ENCODE measurements around the gene IQCB1.
"Not testable (repeated sequence)": the region's sequence is repeated elsewhere in the genome, so short reads cannot be mapped to it uniquely, and the experiment has no call there.

IQCB1 gene

DNA sequence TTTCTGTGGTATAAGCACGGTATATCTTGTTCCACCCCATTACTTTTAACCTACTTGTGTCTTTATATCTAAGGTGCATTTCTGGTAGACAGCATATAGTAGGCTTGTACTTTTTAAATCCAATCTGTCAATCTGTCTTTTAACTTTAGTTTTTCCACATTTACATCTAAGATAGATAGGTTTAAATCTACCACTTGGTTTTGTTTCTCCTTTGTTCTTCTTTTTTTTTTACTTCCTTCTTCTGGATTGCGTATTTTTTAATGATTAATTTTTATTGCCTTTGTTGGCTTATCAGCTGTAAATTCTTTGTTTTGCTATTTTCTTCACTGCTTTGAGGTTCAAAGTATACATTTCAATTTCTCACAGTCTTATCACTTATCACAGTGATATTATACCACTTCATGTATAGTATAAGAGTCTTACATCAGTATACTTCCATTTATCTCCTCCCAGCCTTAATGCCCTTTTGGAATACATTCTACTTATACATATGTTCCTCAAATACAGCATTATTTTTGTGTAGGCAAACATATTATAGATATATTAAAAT is 31.0 kb downstream of the IQCB1 start:
- no peak for DNase-seq (ENCODE audit: low read depth in 2 of 2)

DNA sequence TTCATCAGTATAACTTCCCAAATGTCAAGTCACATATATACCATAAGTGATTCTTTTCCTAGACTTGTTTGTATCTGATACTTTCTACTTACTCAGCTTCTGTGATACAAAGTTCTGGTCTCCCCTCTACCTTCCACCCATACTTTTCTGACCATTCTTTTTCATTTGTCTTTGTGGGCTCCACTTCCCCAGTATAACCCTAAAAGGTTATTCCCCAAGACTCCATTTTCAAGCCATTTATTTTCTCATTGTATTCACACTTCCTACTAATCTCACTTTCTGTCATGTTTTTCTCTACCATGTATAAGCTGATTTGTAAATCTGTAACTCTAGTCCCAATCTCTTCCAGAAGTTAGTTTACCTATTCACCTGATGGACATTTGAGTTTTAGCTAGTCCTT is 34.0 kb downstream of the IQCB1 start:
- no peak for DNase-seq (ENCODE audit: low read depth in 2 of 2)

DNA sequence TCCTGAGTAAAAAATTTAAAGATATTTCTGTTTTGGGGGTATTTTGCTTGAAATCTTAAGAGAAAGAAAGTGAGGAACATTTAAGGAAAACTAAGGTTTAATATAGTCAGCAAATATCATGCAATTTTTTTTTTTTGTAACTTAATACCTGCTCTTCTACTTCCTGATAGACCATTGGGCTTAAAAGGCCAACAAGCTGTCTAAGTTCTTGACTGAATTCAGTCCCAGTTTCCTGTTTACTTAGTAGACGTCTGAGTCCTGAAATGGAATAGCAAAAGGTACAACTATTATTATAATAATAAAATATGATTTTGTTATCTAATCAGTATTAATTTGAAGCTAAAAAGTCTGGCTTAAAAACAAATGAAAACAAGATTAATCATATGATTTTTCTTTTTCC is 37.9 kb downstream of the IQCB1 start:
- no peak for DNase-seq (ENCODE audit: low read depth in 2 of 2)

DNA sequence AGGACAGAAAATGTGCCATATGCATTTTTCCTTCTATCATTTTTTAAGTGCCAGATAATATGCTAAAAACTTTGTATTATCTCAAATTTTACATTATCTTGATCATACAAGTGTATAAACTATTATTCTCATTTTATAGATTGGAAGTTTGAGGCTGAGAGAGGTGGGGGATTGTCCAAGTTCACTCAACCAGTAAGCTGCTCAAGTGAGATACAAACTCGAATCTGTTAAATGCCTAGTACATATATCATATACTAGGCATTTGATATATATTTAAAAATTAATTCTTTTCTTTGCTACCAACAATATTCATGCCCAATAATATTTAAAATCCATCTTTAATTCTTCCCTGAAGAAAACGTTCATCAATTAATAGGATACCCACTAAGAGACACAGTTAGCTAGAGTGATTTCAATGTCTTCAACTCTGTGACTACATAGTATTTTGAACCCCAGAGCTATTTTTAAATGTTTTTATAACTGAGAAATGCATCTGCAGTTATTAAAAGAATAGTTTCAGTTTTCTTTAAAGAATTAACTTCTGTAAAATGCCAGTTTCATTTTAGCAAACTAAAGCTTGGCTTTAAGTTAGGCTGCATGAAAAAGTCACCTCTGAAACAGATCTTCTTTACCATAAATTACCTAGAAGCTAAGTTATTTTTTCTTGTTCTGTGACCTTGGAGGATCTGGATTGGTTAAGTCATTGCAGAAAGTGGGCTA is 40.4 kb downstream of the IQCB1 start:
- no peak for DNase-seq (ENCODE audit: low read depth in 2 of 2)

DNA sequence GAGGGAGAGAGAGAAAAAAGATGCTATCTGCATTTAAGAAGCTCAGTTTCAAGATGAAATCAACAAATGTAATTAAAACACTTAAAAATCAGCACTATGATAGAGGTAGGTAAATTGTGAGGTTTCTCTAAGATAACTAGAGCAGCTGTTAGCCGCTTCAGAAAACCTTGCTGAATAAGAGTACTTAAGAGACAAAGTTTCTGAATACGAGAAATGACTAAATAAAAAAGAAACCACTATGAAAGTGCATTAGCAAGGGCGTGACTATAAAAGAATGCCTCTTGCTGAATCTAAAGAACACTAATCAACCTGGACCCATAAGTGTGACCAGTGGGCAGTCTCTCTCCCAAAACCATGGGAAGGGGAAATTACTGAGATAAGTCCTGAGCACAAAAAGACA is 41.8 kb downstream of the IQCB1 start:
- DNase-seq (ENCODE audit: low read depth in 2 of 2), result no peak

DNA sequence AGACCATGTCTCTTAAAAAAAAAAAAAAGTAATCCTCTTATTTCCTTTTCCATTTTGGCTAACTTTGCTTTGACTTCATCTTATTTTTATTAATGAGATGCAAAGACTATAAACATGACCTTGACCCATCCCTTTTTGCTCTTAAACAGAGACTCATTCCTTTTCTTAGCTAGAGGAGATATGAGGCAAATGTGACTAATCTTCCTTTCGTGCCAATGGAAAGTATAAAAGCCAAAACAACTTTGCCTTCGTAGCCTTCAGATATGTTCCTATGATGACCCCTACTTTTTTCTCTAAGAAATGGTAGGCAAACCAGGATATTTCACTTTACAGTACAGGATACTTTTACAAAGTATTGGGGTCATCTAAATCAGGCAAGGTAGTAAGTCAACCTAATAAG is 48.4 kb downstream of the IQCB1 start:
- no peak for DNase-seq (ENCODE audit: low read depth in 2 of 2)

DNA sequence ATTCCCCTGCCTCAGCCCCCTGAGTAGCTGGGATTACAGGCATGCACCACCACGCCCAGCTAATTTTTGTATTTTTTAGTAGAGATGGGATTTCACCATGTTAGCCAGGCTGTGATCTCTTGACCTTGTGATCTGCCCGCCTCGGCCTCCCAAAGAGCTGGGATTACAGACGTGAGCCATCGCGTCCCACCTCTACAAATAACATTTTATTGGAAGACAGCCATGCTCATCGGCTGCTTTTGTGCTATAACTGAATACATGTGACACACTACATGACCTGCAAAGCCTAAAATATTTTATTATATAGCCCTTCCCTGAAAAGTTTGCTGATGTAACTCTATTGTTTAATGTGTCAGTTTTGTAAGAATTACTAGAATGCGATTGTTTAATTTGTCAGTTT is 52.1 kb downstream of the IQCB1 start:
- not testable (repeated sequence) for DNase-seq (ENCODE audit: low read depth in 2 of 2)

DNA sequence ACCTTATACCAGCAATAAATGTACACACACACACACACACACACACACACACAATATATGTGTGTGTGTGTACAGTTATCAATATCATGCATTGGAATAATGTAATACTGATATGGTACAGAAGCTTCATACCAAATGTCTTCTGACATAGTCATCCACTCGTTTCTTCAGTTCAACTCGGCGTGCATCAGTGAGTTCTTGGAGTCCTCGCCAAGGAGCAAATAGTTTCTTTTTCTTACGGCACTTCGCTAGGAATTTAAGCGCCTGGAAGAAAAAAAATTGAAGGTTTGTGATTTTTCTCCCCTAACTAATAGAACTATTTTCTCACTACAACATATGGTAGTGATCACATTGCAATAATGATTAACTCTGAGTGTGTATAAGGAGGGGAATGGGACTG is 53.2 kb downstream of the IQCB1 start:
- no peak for DNase-seq (ENCODE audit: low read depth in 2 of 2)

DNA sequence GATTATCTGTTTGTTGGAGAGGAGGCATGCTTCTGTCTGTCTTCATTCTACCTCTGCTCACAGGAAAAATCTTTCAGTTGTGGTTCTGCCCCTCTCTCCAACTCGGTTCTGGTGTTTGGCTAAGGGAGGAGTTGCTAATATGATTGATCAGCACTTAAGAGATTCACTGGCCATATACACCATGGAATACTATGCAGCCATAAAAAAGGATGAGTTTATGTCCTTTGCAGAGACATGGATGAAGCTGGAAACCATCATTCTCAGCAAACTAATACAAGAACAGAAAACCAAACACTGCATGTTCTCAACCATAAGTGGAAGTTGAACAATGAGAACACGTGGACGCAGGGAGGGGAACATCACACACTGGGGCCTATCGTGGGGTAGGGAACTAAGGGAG is 59.8 kb downstream of the IQCB1 start:
- DNase-seq (ENCODE audit: low read depth in 2 of 2), result not testable (repeated sequence)

DNA sequence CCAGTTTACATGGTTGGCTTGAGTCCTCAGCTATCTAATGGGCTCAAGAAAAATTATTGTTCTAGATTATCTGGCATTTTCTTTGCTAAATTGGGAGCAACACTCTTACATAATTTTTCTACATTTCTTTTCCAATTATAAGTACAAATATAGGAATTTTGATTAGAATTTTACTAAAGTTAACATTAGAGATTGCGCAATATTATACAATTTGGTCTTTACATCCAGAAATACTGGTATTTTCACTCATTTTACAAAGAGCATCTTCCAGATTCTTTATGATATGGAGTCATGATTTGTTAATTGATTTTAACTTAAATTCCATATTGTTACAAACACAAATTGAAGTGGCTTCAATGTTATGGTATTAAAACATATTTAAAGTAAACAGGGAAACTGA is 65.6 kb downstream of the IQCB1 start:
- no peak for DNase-seq (ENCODE audit: low read depth in 2 of 2)

DNA sequence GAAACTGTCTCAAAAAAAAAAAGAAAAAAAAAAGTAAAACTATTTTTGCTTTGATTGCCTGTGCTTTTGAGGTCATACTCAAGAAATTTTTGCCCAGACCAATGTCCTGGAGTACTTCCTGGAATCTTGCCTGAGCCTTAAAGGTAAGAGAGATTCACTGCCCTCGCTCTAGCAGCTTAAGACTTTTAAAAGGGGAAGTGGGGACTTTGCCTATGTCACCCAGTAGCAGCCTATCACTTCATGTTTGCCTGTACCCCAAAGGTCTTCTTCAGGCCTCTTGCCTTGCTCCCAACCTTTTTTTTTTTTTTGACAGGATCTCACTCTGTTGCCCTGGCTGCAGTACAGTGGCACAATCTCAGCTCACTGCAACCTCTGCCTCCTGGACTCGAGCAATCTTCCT is 66.4 kb downstream of the IQCB1 start:
- no peak for DNase-seq (ENCODE audit: low read depth in 2 of 2)

DNA sequence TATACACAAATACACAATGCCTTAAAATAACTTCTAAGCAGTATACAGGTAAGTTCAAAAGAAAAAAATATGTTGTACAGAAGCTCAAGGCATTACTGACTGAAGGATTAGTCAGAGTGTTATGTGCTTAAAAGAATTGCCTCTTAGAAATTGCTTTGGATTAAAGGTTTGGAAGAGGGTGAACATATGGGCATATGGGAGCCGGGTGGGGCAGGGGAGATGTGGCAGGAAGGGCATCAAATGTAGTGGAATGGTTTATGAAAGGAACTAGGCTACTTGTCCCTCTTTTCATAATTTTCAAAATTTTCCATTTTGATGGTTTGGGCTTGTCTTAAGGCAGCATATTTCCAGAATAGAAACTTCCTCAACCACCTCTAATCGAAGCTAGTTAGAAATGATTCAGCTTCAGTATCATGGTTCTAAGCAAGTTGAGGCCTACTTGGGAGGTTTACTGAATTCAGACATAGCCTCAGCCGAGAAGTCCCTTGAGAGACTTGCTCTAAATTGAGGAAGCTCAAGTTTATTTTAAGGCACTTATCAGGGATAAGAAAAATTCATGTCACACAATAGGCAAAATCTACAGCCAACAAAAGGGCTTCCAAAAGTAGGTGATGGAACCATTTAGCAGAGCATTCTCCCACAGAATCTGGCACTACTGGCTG is 75.2 kb downstream of the IQCB1 start:
- no peak for DNase-seq (ENCODE audit: low read depth in 2 of 2)

DNA sequence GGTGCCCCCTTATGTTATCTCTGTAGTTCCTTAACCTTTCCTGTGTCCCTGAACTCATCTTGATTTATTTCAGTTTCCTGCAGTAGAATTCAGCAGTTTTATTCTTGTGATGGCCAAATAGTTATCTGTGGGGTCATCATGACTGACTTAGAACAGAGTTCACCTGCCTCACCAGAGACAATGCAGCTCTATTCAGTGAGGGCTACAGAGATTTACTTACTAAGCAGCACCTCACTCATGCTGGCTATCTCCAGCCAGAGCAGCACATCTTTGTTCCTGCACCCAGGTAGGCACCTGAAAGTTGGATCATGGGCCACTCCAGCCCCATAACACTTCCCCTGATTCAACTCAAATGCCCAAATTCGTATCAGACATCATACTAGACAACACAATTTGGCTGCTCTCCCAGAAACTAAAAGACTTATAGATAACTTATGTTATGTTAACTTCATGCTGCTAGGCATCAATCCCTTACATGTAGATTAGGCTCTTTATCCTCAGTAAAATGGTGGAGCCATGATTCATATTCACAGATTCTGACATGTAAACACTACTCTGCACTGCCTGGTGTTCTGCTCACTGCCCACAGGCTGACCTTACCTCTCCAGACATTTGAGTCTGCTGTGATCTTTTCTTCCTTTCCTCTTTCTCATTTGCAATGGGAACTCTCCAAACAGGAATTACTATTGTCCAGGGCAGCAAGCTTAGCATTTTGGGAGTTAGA is 76.0 kb downstream of the IQCB1 start:
- DNase-seq (ENCODE audit: low read depth in 2 of 2), result no peak

DNA sequence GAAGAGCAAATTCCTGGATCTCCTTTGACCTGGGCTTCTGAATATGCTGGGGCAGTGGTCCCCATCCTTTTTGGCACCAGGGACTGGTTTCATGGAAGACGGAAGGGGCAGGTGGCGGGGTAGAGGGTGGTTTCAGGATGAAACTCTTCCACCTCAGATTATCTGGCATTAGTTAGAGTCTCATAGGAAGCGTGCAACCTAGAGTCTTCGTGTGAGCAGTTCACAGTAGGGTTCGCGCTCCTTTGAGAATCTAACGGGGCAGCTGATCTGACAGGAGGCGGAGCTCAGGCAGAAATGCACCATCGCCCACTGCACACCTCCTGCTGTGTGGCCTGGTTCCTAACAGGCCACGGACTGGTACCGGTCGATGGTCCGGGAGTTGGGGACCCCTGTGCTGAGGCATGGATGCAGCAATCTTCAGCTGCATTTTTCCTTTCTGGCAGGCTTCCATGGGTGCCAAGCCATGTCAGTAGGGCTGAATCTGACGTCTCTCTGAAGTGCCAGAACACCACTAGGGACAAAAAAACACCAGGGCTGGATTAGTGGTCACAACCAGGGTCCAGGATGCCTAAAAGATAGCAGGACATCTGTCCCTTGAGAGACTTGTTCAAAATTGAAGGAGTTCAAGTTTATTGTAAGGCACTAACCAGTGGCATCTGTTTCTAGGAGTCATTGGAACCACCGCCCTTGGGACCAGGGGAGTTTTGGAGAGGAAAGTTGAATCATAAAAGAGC is 76.9 kb downstream of the IQCB1 start:
- DNase-seq (ENCODE audit: low read depth in 2 of 2), result no peak

DNA sequence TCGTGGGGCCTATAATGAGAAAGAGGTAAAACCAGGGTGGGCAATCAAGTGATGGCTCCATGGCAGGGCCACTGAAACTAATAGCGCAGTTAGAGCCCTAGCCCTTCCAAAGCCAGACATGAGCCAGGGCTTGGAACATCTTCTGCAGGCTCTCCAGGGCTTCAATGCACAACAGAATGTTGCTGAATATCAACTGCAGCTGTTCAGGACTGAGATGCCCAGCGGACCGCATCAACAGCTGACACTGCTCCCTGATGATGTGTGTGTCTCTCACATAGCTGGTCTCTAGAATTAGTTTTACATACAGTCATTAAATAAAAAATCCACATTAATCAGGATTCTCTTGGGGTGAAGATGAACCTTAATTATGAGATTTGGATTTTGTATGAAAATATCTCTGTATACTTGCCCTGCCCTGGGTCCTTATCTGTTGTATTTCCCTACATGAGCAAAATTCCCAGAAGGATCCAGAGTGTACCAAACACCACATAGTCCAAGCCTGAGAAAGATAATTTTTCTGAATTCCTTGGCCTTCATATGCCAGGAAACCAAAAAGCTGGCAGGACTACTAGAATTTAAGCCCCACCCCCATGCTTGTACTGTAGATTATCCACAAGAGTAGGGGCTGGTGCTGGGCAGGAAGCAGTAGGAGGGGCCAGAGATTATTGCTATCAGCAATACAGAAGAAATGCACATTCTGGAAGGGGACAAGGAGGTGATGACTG is 77.6 kb downstream of the IQCB1 start:
- DNase-seq (ENCODE audit: low read depth in 2 of 2), result no peak

DNA sequence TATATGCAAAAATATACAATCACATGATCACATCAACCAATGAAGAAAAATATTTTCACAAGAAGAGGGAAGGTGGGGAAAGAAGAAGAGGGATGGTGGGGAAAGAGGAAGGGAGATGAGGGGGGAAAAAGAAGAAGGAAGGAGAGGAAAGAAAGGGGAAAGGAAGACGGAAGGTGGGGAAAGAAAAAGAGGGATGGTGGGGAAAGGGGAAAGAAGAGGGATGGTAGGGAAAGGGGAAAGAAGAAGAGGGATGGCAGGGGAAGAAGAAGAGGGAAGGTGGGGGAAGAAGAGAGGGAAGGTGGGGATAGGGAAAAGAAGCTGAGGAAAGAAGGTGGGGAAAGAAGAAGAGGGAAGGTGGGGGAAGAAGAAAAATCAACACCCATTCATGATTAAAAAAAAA is 82.1 kb downstream of the IQCB1 start:
- no peak for DNase-seq (ENCODE audit: low read depth in 2 of 2)

DNA sequence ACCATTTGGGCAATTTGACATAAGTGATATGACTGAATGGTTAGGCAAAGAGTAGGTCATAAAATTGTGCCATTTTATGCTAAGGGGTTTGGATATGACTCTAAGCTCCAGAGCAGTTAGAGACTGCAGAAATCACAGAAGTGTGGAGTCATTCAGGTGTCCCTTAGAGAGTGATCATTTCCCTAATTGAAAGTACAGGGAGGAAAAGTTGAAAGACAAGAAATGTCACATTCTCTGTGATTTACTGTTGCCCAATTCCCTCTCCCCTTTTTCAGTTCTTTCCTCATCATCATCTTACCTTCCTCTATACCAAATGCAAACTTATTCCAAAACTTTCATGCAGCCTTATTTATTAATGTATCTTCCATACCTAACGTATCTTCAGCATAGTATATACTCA is 82.6 kb downstream of the IQCB1 start:
- DNase-seq (ENCODE audit: low read depth in 2 of 2), result no peak

DNA sequence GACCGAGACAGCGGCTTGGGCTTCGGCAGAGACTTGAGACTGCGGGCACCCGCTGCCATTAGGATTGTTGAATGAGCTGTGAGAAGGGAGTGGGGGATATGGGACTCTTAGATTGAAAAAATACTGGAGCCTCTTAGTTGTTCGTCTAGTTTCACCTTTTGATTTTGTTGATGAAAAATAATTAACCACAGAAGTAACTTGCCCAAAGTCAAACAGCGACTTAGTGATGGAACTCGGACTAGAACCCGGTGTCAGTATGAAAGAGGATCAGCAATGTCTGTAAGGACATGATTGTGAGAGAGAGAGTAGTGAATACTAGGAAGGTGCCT is 84.8 kb downstream of the IQCB1 start:
- no peak for DNase-seq (ENCODE audit: low read depth in 2 of 2)

DNA sequence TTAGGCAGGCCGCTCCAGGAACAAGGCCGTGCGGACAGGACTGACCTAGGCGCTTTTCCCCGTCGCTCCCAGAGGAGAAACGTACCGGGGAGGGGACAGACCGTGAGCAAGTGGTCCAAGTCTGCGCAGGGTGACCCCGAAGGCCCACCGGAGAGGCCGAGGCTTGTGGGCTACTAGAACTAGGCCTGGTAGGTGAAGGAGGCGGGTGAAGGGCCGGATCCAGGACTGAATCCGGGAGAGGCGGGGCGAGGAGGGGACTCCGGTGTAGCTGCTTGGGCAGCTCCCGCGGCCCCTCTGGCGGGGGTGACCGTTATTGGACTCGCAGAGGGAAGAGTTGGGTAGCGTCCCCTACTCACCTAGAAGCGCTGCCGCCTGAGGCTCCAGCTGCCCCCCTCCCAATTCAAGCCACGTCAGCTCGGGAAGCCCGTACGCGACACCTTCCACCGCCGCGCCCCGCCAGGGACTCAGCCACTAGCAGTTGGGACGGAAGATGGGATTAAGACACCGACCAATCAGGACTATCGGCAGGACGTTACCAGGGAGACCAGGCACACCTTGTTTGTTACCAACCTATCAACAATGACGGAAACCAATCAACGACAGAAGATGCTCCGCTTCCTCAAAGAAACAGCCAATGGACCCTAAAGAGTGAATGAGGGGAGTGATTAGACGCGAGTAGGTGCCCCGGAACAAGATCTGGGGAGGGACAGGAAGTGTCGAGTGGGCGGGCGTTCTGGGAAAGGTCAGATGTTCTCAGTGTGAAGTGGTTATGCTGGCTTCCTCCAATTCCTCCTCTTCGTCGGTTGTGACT is 85.4 kb downstream of the IQCB1 start, which contains the start of gene GOLGB1:
Gene GOLGB1 (minus strand): TSS at position 466 of the 811 bp plus-strand sequence. CDS start 18,770 bp downstream, outside the sequence.
- peak; percentile 88 to 92 for DNase-seq (ENCODE audit: low read depth in 2 of 2)

DNA sequence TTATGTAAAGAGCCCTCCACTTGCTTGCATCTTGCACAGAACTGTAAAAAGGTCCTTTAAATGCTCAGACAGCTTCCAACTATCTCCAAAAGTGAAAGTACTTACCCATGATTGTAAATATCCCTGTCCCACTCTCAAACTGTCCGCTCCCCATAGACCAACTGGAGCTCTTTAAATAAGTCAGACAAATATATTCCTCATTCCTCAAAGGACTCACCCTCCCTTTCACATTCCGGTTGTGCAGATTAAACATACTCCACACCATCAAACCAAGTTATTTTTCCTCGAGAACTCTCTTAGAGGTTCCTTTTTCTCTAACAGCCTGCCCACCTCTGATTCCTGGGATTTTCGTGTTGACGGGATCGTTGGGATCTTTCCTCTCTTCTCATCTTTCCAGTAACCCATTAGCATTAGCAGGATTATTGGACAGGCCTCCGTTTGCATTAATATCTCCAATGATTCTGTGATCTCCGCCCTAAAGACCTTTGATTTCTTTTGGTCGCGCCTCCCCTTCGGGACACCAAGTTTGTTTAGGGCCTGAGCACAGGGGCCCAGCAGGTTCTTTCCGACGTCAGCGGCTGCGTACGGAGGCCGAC is 86.1 kb downstream of the IQCB1 start:
- DNase-seq (ENCODE audit: low read depth in 2 of 2), result peak; percentile 4 to 35
